ENCODE results near the gene STMND1. TPM values are rescaled to one million over a fixed set of nuclear protein-coding genes. Genes with fewer than 3 reads are reported as not detected.

The STMND1 gene
- total RNA-seq, 2 donors from 2014 or later: not detected

GRCh38 chr6:17144016-17144415 lies 42.2 kb downstream of the STMND1 start:
- no peak overlapping the region for H3K4me3 ChIP-seq
- no peaks in the 10 kb centered on the region for H3K27me3 ChIP-seq
- no peaks in the 10 kb centered on the region for H3K36me3 ChIP-seq
- no peak overlapping the region for H3K27ac ChIP-seq
- H3K4me1 ChIP-seq: no peaks in the 10 kb centered on the region
- H3K9me3 ChIP-seq: peaks cover 0 to 14% of the 10 kb centered on the region in 2 donors
- TF ChIP-seq, protein P1, sequence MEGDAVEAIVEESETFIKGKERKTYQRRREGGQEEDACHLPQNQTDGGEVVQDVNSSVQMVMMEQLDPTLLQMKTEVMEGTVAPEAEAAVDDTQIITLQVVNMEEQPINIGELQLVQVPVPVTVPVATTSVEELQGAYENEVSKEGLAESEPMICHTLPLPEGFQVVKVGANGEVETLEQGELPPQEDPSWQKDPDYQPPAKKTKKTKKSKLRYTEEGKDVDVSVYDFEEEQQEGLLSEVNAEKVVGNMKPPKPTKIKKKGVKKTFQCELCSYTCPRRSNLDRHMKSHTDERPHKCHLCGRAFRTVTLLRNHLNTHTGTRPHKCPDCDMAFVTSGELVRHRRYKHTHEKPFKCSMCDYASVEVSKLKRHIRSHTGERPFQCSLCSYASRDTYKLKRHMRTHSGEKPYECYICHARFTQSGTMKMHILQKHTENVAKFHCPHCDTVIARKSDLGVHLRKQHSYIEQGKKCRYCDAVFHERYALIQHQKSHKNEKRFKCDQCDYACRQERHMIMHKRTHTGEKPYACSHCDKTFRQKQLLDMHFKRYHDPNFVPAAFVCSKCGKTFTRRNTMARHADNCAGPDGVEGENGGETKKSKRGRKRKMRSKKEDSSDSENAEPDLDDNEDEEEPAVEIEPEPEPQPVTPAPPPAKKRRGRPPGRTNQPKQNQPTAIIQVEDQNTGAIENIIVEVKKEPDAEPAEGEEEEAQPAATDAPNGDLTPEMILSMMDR (IDR thresholded peaks at IDR 0.05): no peak
- no peak for DNase-seq (ENCODE audit: low spot score)

- no peak for DNase-seq (ENCODE audit: low spot score)
- Histone ChIP-seq H3K36me3 (no peaks in the 10 kb centered on the region), H3K4me3 (no peak overlapping the region), H3K27ac (no peak overlapping the region), H3K27me3 (no peaks in the 10 kb centered on the region), H3K4me1 (no peaks in the 10 kb centered on the region), H3K9me3 (peaks cover 0 to 17% of the 10 kb centered on the region in 2 donors)
- TF ChIP-seq, protein P1 (IDR thresholded peaks at IDR 0.05): no peak
These were observed 47.7 kb downstream of the STMND1 start for GRCh38 chr6:17149571-17149970.

GRCh38 chr6:17150096-17150495 lies 48.2 kb downstream of the STMND1 start:
- no peaks in the 10 kb centered on the region for H3K36me3 ChIP-seq
- TF ChIP-seq, protein P1 (IDR thresholded peaks at IDR 0.05): no peak
- H3K9me3 ChIP-seq: peaks cover 0 to 13% of the 10 kb centered on the region in 2 donors
- no peaks in the 10 kb centered on the region for H3K4me1 ChIP-seq
- no peak overlapping the region for H3K27ac ChIP-seq
- no peak for DNase-seq (ENCODE audit: low spot score)
- H3K4me3 ChIP-seq: no peak overlapping the region
- H3K27me3 ChIP-seq: no peaks in the 10 kb centered on the region

- DNase-seq (ENCODE audit: low spot score): no peak
- Histone ChIP-seq H3K4me3 (no peak overlapping the region), H3K27me3 (no peaks in the 10 kb centered on the region), H3K27ac (no peak overlapping the region), H3K9me3 (peaks cover 0 to 13% of the 10 kb centered on the region in 2 donors), H3K36me3 (no peaks in the 10 kb centered on the region), H3K4me1 (no peaks in the 10 kb centered on the region)
- TF ChIP-seq, protein P1 (IDR thresholded peaks at IDR 0.05): no peak
These were observed 50.0 kb downstream of the STMND1 start for GRCh38 chr6:17151888-17152287.

GRCh38 chr6:17152703-17153102 lies 50.9 kb downstream of the STMND1 start:
- DNase-seq (ENCODE audit: low spot score): no peak
- Histone ChIP-seq H3K9me3 (peaks cover 0 to 13% of the 10 kb centered on the region in 2 donors), H3K27me3 (no peaks in the 10 kb centered on the region), H3K4me3 (no peak overlapping the region), H3K4me1 (no peaks in the 10 kb centered on the region), H3K27ac (no peak overlapping the region), H3K36me3 (no peaks in the 10 kb centered on the region)
- TF ChIP-seq, protein P1 (IDR thresholded peaks at IDR 0.05): no peak

All from right atrium auricular region (tissue), 2 donors.